GM19238 (cell line): Measurements from ENCODE around the gene SART1.

ENCODE experiments used
- DNase-seq: peaks from one replicate; pipeline ENCODE4 v3.0.0; 2011; ENCODE audit warnings: low spot score; ENCODE audit not compliant: insufficient read length

SART1 gene

GRCh38 chr11:65964906-65965305 is 3.4 kb downstream of the SART1 start:
- DNase-seq, result no peak

GRCh38 chr11:65965986-65966762 is 4.6 kb downstream of the SART1 start:
- DNase-seq, result no peak

GRCh38 chr11:65967329-65967934 is 5.9 kb downstream of the SART1 start:
- no peak for DNase-seq

GRCh38 chr11:65968600-65969482 is 7.3 kb downstream of the SART1 start:
- DNase-seq, result no peak

- no peak for DNase-seq
Measured at GRCh38 chr11:65972116-65972515, 10.6 kb downstream of the SART1 start.

GRCh38 chr11:65973439-65974110 is 12.0 kb downstream of the SART1 start:
- DNase-seq, result no peak

- DNase-seq, result no peak
Measured at GRCh38 chr11:65975771-65976170, 14.2 kb downstream of the SART1 start.

GRCh38 chr11:65976216-65977176 is 15.0 kb downstream of the SART1 start:
- DNase-seq, result no peak

GRCh38 chr11:65977621-65978390 is 16.3 kb downstream of the SART1 start:
- no peak for DNase-seq

- DNase-seq, result no peak
Measured at GRCh38 chr11:65978391-65979238, 17.1 kb downstream of the SART1 start.

- DNase-seq, result no peak
Measured at GRCh38 chr11:65979261-65979759, 17.8 kb downstream of the SART1 start.

- no peak for DNase-seq
Measured at GRCh38 chr11:65981101-65981740, 19.7 kb downstream of the SART1 start.

- DNase-seq, result no peak
Measured at GRCh38 chr11:65981972-65982823, 20.7 kb downstream of the SART1 start.

- no peak for DNase-seq
Measured at GRCh38 chr11:65982824-65983588, 21.5 kb downstream of the SART1 start.

- no peak for DNase-seq
Measured at GRCh38 chr11:65983589-65983987, 22.1 kb downstream of the SART1 start.

GRCh38 chr11:65987336-65987735 is 25.8 kb downstream of the SART1 start:
- DNase-seq, result no peak
